ENCODE results near the gene CXCL8.

- TF ChIP-seq CTCF (IDR thresholded peaks at IDR 0.05) (no peak), POLR2A (IDR thresholded peaks at IDR 0.05) (no peak), POLR2AphosphoS5 (IDR thresholded peaks at IDR 0.05; ENCODE audit: insufficient read depth in 1 of 2, low read depth in 1 of 2) (no peak)
Observed at GRCh38 chr4:73692701-73693100, 47.7 kb upstream of the CXCL8 start.
